Astrocyte (in vitro differentiated cells and primary cell): ENCODE results near the gene BCR. TPM values are rescaled to one million over a fixed set of nuclear protein-coding genes. Genes with fewer than 3 reads are reported as not detected.

ENCODE experiments used
- DNase-seq: peaks from one replicate; pipeline ENCODE4 v3.0.0-alpha.2; 2010; ENCODE audit warnings: low read depth
- FAIRE-seq: peaks from 2 replicates; lab custom pipeline; 2011; peaks lifted over from hg19 to GRCh38; lab: Jason Lieb, UNC
- H2AFZ ChIP-seq: 2 replicates; pipeline ENCODE4 v1.6.0; 2012; ENCODE audit warnings: low read depth, low read length, inconsistent platforms
- H3K27ac ChIP-seq: 2 replicates; pipeline ENCODE4 v1.5.1; 2011; ENCODE audit warnings: low read depth, low read length, inconsistent platforms
- H3K27me3 ChIP-seq: 2 replicates; pipeline ENCODE4 v1.6.0; 2011; ENCODE audit warnings: low read length, inconsistent platforms; ENCODE audit not compliant: insufficient read depth
- H3K36me3 ChIP-seq: 2 replicates; pipeline ENCODE4 v1.5.1; 2011; ENCODE audit warnings: low read length, inconsistent platforms; ENCODE audit not compliant: insufficient read depth
- H3K4me1 ChIP-seq: 2 replicates; pipeline ENCODE4 v1.5.1; 2011; ENCODE audit warnings: low read length, inconsistent platforms; ENCODE audit not compliant: insufficient read depth
- H3K4me2 ChIP-seq: 2 replicates; pipeline ENCODE4 v1.6.0; 2012; ENCODE audit warnings: low read length, inconsistent platforms
- H3K4me3 ChIP-seq: 2 replicates; pipeline ENCODE4 v1.5.1; 2011; ENCODE audit warnings: low read depth, mild to moderate bottlenecking, low read length, inconsistent platforms; ENCODE audit not compliant: insufficient read depth
- H3K79me2 ChIP-seq: 2 replicates; pipeline ENCODE4 v1.6.0; 2012; ENCODE audit warnings: mild to moderate bottlenecking, low read length, inconsistent platforms; ENCODE audit not compliant: insufficient read depth
- H3K9ac ChIP-seq: 2 replicates; pipeline ENCODE4 v1.6.0; 2012; ENCODE audit warnings: mild to moderate bottlenecking, low read length, inconsistent platforms
- H3K9me3 ChIP-seq: 2 replicates; pipeline ENCODE4 v1.5.1; 2012; ENCODE audit warnings: low read depth, mild to moderate bottlenecking, low read length, inconsistent platforms; ENCODE audit not compliant: insufficient read depth
- H4K20me1 ChIP-seq: 2 replicates; pipeline ENCODE4 v1.6.0; 2012; ENCODE audit warnings: low read length, inconsistent platforms; ENCODE audit not compliant: insufficient read depth
- H3K27ac Mint-ChIP-seq: one replicate; pipeline ENCODE4 v1.8.0; 2021; ENCODE audit warnings: mild to moderate bottlenecking, mixed read lengths; ENCODE audit not compliant: unreplicated experiment
- H3K27me3 Mint-ChIP-seq: one replicate; pipeline ENCODE4 v1.8.0; 2021; ENCODE audit warnings: low read depth, mixed read lengths; ENCODE audit not compliant: unreplicated experiment
- H3K36me3 Mint-ChIP-seq: one replicate; pipeline ENCODE4 v1.8.0; 2021; ENCODE audit warnings: low read depth, mixed read lengths; ENCODE audit not compliant: unreplicated experiment
- H3K4me1 Mint-ChIP-seq: one replicate; pipeline ENCODE4 v1.8.0; 2021; ENCODE audit warnings: low read depth, mixed read lengths; ENCODE audit not compliant: unreplicated experiment
- H3K4me3 Mint-ChIP-seq: one replicate; pipeline ENCODE4 v1.8.0; 2021; ENCODE audit warnings: mild to moderate bottlenecking, moderate library complexity, mixed read lengths; ENCODE audit not compliant: unreplicated experiment
- H3K9me3 Mint-ChIP-seq: one replicate; pipeline ENCODE4 v1.8.0; 2021; ENCODE audit warnings: mild to moderate bottlenecking, mixed read lengths; ENCODE audit not compliant: unreplicated experiment
- EZH2 ChIP-seq: IDR thresholded peaks from 2 replicates; pipeline ENCODE4 v1.6.1; 2012; ENCODE audit warnings: mild to moderate bottlenecking, low read length, inconsistent platforms; ENCODE audit not compliant: insufficient read depth
- total RNA-seq: library from RNA; stranded (reverse); gene quantifications from 2 replicates; pipeline ENCODE4 v1.2.1, GENCODE V29; 2021
- TF ChIP-seq, protein P1 (sequence below): IDR thresholded peaks from 2 replicates; pipeline ENCODE4 v1.5.1; 2011; ENCODE audit warnings: low read depth, mild to moderate bottlenecking, inconsistent platforms, low read length, moderate library complexity; ENCODE audit not compliant: insufficient read depth

BCR gene
- total RNA-seq, 1 donor from 2014 or later: 48.9 TPM

DNA sequence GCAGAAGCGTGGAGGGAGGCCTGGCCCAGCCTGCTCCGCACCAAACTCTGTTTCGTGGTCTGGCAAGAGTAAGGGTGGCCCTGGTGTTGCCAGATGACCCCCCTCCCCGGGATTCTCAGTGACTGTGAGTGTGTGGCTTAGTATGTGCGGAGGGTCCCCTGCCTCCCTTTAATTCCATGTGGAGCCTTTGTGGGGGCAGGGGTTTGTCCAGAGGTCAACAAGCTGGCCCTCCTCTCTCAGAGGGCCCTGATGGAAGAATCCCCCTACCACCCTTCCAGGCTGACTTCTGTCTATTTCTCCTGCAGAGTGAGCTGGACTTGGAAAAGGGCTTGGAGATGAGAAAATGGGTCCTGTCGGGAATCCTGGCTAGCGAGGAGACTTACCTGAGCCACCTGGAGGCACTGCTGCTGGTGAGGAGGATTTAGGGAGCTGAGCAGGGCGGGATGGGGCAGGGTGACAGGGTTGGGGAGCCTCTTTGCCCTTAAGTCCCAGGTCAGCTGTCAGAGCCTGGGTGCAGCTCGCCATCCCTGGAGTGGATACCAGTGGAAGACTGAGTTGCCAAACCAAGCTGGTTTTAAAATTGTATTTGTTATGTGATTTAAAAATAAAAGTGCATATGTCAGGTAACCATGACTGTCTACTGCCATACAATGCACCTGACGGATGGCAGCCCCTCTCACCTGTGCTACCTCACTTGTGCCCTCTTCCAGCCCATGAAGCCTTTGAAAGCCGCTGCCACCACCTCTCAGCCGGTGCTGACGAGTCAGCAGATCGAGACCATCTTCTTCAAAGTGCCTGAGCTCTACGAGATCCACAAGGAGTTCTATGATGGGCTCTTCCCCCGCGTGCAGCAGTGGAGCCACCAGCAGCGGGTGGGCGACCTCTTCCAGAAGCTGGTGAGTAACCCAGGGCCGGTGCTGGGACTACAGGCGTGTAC is 80.6 kb downstream of the BCR start:
- H4K20me1 ChIP-seq: peaks cover 57% of the 10 kb centered on the region
- Mint-ChIP-seq H3K27me3 (no peaks in the 10 kb centered on the region), H3K36me3 (peaks cover 19% of the 10 kb centered on the region), H3K4me1 (peaks cover 5% of the 10 kb centered on the region), H3K4me3 (no peak overlapping the region), H3K27ac (no peak overlapping the region), H3K9me3 (no peaks in the 10 kb centered on the region)
- H3K4me1 ChIP-seq: no peaks in the 10 kb centered on the region
- H3K27ac ChIP-seq: no peak overlapping the region
- no peaks in the 10 kb centered on the region for H3K9me3 ChIP-seq
- no peaks in the 10 kb centered on the region for H3K27me3 ChIP-seq
- H3K9ac ChIP-seq: no peak overlapping the region
- H3K36me3 ChIP-seq: peaks cover 2% of the 10 kb centered on the region
- DNase-seq: no peak
- peaks cover 4% of the 10 kb centered on the region for H3K79me2 ChIP-seq
- no peak for FAIRE-seq
- H3K4me3 ChIP-seq: no peak overlapping the region
- no peak overlapping the region for H2AFZ ChIP-seq
- no peak overlapping the region for H3K4me2 ChIP-seq
- TF ChIP-seq EZH2: no peak
- TF ChIP-seq, protein P1, sequence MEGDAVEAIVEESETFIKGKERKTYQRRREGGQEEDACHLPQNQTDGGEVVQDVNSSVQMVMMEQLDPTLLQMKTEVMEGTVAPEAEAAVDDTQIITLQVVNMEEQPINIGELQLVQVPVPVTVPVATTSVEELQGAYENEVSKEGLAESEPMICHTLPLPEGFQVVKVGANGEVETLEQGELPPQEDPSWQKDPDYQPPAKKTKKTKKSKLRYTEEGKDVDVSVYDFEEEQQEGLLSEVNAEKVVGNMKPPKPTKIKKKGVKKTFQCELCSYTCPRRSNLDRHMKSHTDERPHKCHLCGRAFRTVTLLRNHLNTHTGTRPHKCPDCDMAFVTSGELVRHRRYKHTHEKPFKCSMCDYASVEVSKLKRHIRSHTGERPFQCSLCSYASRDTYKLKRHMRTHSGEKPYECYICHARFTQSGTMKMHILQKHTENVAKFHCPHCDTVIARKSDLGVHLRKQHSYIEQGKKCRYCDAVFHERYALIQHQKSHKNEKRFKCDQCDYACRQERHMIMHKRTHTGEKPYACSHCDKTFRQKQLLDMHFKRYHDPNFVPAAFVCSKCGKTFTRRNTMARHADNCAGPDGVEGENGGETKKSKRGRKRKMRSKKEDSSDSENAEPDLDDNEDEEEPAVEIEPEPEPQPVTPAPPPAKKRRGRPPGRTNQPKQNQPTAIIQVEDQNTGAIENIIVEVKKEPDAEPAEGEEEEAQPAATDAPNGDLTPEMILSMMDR: no peak

DNA sequence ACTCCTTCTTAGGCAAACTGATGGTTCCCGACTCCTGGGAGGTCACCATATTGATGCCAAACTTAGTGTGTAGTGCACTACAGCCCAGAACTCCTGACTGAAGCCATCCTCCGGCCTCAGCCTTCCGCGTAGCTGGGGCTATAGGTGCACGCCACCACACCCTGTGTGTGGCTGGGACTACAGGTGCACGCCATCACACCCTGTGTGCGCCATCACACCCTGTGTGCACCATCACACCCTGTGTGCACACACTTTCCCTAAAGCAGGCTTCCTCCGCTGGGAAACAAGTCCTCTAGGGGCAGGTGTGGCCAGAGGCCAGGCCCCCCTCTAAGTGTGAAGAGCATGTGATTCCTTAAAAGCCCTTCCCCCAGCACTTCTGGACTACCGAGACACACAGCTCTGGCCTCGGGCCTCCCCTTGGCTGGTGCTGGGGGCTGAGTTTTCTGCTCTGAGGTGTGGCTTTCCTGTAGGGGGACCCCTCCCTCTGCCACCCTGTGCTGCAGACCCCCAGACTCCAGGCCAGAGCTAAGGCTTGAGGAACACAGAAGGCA is 81.7 kb downstream of the BCR start:
- Histone ChIP-seq H3K9ac (no peak overlapping the region), H3K4me1 (no peaks in the 10 kb centered on the region), H3K4me2 (no peak overlapping the region), H4K20me1 (peaks cover 53% of the 10 kb centered on the region), H2AFZ (no peak overlapping the region), H3K27me3 (no peaks in the 10 kb centered on the region), H3K79me2 (peaks cover 4% of the 10 kb centered on the region), H3K9me3 (no peaks in the 10 kb centered on the region), H3K27ac (no peak overlapping the region), H3K36me3 (peaks cover 2% of the 10 kb centered on the region), H3K4me3 (no peak overlapping the region)
- Mint-ChIP-seq H3K9me3 (no peaks in the 10 kb centered on the region), H3K36me3 (peaks cover 15% of the 10 kb centered on the region), H3K4me1 (peaks cover 3% of the 10 kb centered on the region), H3K27ac (no peak overlapping the region), H3K27me3 (no peaks in the 10 kb centered on the region), H3K4me3 (no peak overlapping the region)
- FAIRE-seq: no peak
- DNase-seq: no peak
- TF ChIP-seq, protein P1: no peak
- no peak for TF ChIP-seq EZH2
